GM12878 (cell line): ENCODE results near the gene RNFT2. TPM values are rescaled to one million over a fixed set of nuclear protein-coding genes. Genes with fewer than 3 reads are reported as not detected.

Experiments
- ATAC-seq: fragments of 200-7000 bp; cut with Tn5 transposase; 3 replicates; pipeline ENCODE4 v1.9.1; 2020; ENCODE audit warnings: mild to moderate bottlenecking, moderate library complexity
- BruUV-seq: library from RNA; stranded (reverse); fragments of 400-500 nt; replicated peaks from 2 replicates; lab custom pipeline; 2021; lab: Mats Ljungman, UMichigan
- CTCF ChIA-PET: fragments of 300-600 bp; sonication (Branson Sonifier 250); formaldehyde crosslinking; extraction: SDS; loops from one replicate; lab custom pipeline; 2021; ENCODE audit warnings: inconsistent platforms; lab: Yijun Ruan, JAX
- POLR2A ChIA-PET: fragments of 350-600 bp; formaldehyde crosslinking; extraction: SDS; loops from one replicate; lab custom pipeline; 2021; ENCODE audit warnings: inconsistent platforms; lab: Charles Lee
- RAD21 ChIA-PET: fragments of 300-600 bp; sonication (Branson Sonifier 250); formaldehyde crosslinking; loops from one replicate; lab custom pipeline; 2023; ENCODE audit warnings: antibody characterized with exemption; ENCODE audit not compliant: unreplicated experiment; lab: Charles Lee
- SMC1A ChIA-PET: fragments of 300-600 bp; sonication (Branson Sonifier 250); formaldehyde crosslinking; loops from one replicate; lab custom pipeline; 2023; ENCODE audit not compliant: unreplicated experiment, uncharacterized antibody; lab: Charles Lee
- DNase-seq: peaks from one replicate; pipeline ENCODE4 v3.0.0-alpha.2; 2011; ENCODE audit warnings: low read depth, low spot score
- FAIRE-seq: peaks from 3 replicates; lab custom pipeline; 2011; peaks lifted over from hg19 to GRCh38; lab: Jason Lieb, UNC
- H2AFZ ChIP-seq: 2 replicates; pipeline ENCODE4 v1.6.0; 2011; ENCODE audit warnings: low read depth, low read length, control low read depth; ENCODE audit not compliant: control insufficient read depth
- H3K27ac ChIP-seq: 2 replicates; pipeline ENCODE4 v1.5.1; 2011; ENCODE audit warnings: control low read depth; ENCODE audit not compliant: control insufficient read depth, insufficient read depth
- H3K27me3 ChIP-seq, 2 experiments: replicated peaks in 1 of 2; 2 replicates each; pipeline versions ENCODE4 v1.6.0 to v1.6.1; 2011; ENCODE audit warnings: low read length in 1 of 2; ENCODE audit not compliant: control insufficient read depth in 2 of 2, insufficient read depth in 2 of 2
- H3K36me3 ChIP-seq, 2 experiments: 2 replicates each; pipeline ENCODE4 v1.5.1; 2011; ENCODE audit warnings: low read length in 1 of 2; ENCODE audit not compliant: control insufficient read depth in 2 of 2, insufficient read depth in 2 of 2
- H3K4me1 ChIP-seq: 2 replicates; pipeline ENCODE4 v1.6.1; 2011; ENCODE audit warnings: mild to moderate bottlenecking, low read length, moderate library complexity, mixed read lengths; ENCODE audit not compliant: control insufficient read depth, insufficient read depth
- H3K4me2 ChIP-seq: 2 replicates; pipeline ENCODE4 v1.6.0; 2011; ENCODE audit warnings: control low read depth; ENCODE audit not compliant: control insufficient read depth, insufficient read depth
- H3K4me3 ChIP-seq: fragments of 200-600 bp; sonication (generic); 2 replicates; pipeline ENCODE4 v1.5.1; 2016
- H3K79me2 ChIP-seq: 2 replicates; pipeline ENCODE4 v1.6.0; 2011; ENCODE audit warnings: low read length; ENCODE audit not compliant: control insufficient read depth, insufficient read depth
- H3K9ac ChIP-seq: 2 replicates; pipeline ENCODE4 v1.8.0; 2011; ENCODE audit warnings: low read length, control low read depth, mixed read lengths; ENCODE audit not compliant: control insufficient read depth, insufficient read depth
- H3K9me3 ChIP-seq: replicated peaks from 3 replicates; pipeline ENCODE4 v1.5.1; 2011; ENCODE audit warnings: mild to moderate bottlenecking, low read length; ENCODE audit not compliant: control insufficient read depth, insufficient read depth
- H4K20me1 ChIP-seq: 2 replicates; pipeline ENCODE4 v1.6.0; 2011; ENCODE audit not compliant: control insufficient read depth, insufficient read depth
- BACH1 ChIP-seq: fragments of 450-650 bp; IDR thresholded peaks from 2 replicates; pipeline ENCODE4 v1.6.1; 2017; ENCODE audit warnings: mild to moderate bottlenecking, borderline replicate concordance
- BCLAF1 ChIP-seq: fragments of 450-650 bp; IDR thresholded peaks from 2 replicates; pipeline ENCODE4 v1.6.1; 2017; ENCODE audit warnings: antibody characterized with exemption, mild to moderate bottlenecking, moderate library complexity
- E2F8 ChIP-seq: fragments of 450-650 bp; IDR thresholded peaks from 2 replicates; pipeline ENCODE4 v1.6.1; 2018; ENCODE audit warnings: mild to moderate bottlenecking, low read depth, moderate library complexity; ENCODE audit not compliant: partially characterized antibody
- FOS ChIP-seq: IDR thresholded peaks from 3 replicates; pipeline ENCODE4 v1.6.1; 2011; ENCODE audit warnings: borderline replicate concordance; ENCODE audit not compliant: insufficient read length; ENCODE audit errors: extremely low read depth
- HDAC2 ChIP-seq: fragments of 200-600 bp; sonication (generic); IDR thresholded peaks from 2 replicates; pipeline ENCODE4 v1.6.1; 2017
- NFYA ChIP-seq: IDR thresholded peaks from 2 replicates; pipeline ENCODE4 v1.6.1; 2011; ENCODE audit warnings: low read depth, mild to moderate bottlenecking, low read length, improper control_type of control experiment, borderline replicate concordance
- SIX5 ChIP-seq: IDR thresholded peaks from 2 replicates; pipeline ENCODE4 v1.6.1; 2011; ENCODE audit warnings: mild to moderate bottlenecking, low read depth, low read length, moderate library complexity; ENCODE audit not compliant: severe bottlenecking
- SREBF2 ChIP-seq: IDR thresholded peaks from 2 replicates; pipeline ENCODE4 v1.6.1; 2012; ENCODE audit warnings: mild to moderate bottlenecking, low read length
- SUPT20H ChIP-seq: IDR thresholded peaks from 2 replicates; pipeline ENCODE4 v1.6.1; 2011; ENCODE audit warnings: low read depth, mild to moderate bottlenecking, low read length, moderate library complexity, borderline replicate concordance; ENCODE audit not compliant: control insufficient read depth
- TAF1 ChIP-seq: IDR thresholded peaks from 2 replicates; pipeline ENCODE4 v1.6.1; 2011; ENCODE audit warnings: mild to moderate bottlenecking, low read depth, low read length, borderline replicate concordance
- TBL1XR1 ChIP-seq: IDR thresholded peaks from 2 replicates; pipeline ENCODE4 v1.6.1; 2012; ENCODE audit warnings: low read depth, low read length, improper control_type of control experiment
- YBX1 ChIP-seq: fragments of 450-650 bp; IDR thresholded peaks from 2 replicates; pipeline ENCODE4 v1.6.1; 2016; ENCODE audit warnings: antibody characterized with exemption
- WGBS: methylation state at CpG from one replicate; pipeline ENCODE4 v1.1.6; 2016; ENCODE audit warnings: low lambda C conversion rate; ENCODE audit not compliant: insufficient replicate concordance, insufficient coverage; ENCODE audit errors: missing lambda C conversion rate; 5-methylcytosine and 5-hydroxymethylcytosine counted together
- in situ Hi-C: fragments of 300-500 bp; cut with MboI; formaldehyde crosslinking; loops from 9 replicates; pipeline ENCODE4 v1.14.3; 2018; ENCODE audit warnings: mixed read lengths
- intact Hi-C: fragments of 100-400 bp; cut with micrococcal nuclease; formaldehyde crosslinking; loops from one replicate; pipeline ENCODE4 v1.14.2; 2022; ENCODE audit not compliant: unreplicated experiment
- polyA plus RNA-seq, 11 experiments: library from polyadenylated mRNA; depleted of rRNA in 4 of 11; unstranded in 6 of 11; stranded (reverse) in 5 of 11; fragments of >200 nt; fragmentation: Nextera tagmentation in 4 of 11; fragmentation: Illumina TruSeq in 1 of 11; extraction: Ambion mirVana in 4 of 11; extraction: Trizol in 1 of 11; gene quantifications; 1 replicate in 1 of 11; 2 replicates in 10 of 11; pipeline versions ENCODE4 v1.2.1 to v1.2.3, GENCODE V29; 2011 to 2016; ENCODE audit warnings: inconsistent platforms in 2 of 11, missing spikeins in 2 of 11, low read depth in 1 of 11
- total RNA-seq, 4 experiments: library from RNA; depleted of rRNA in 3 of 4; stranded (reverse); fragments of >200 nt in 3 of 4; fragmentation: Illumina TruSeq in 1 of 4; extraction: Trizol in 1 of 4; gene quantifications; 2 replicates each; pipeline versions ENCODE4 v1.2.1 to v1.2.3, GENCODE V29; 2013 to 2021

The RNFT2 gene
- total and polyA plus RNA-seq, 10 of the 15 experiments (the other 5 are each of a cell fraction or from before 2014, with no cell fraction given), result 2.5 to 17.3 (median 9.7) TPM

- no peak for TF ChIP-seq BACH1
Observed at GRCh38 chr12:116887244-116887643, 149.1 kb downstream of the RNFT2 start (continued).

GRCh38 chr12:116887897-116888296 lies 149.8 kb downstream of the RNFT2 start:
- Histone ChIP-seq H4K20me1 (no peaks in the 10 kb centered on the region), H3K4me2 (no peak overlapping the region), H3K27ac (no peak overlapping the region)
- SMC1A ChIA-PET, result no interaction called here
- BruUV-seq, result no TSS peak
- TF ChIP-seq SIX5, result no peak
- no peak for TF ChIP-seq HDAC2
- no peak for TF ChIP-seq SREBF2
- no peak for TF ChIP-seq NFYA
- TF ChIP-seq TBL1XR1, result no peak
- TF ChIP-seq FOS, result no peak
- TF ChIP-seq, all 136 proteins: peak for 0
- no peak for ATAC-seq
- Histone ChIP-seq H3K27me3 (peaks cover 2 to 3% of the 10 kb centered on the region in 2 experiments; a peak in 1 of 4 replicates), H3K9ac (no peak overlapping the region), H3K4me1 (no peaks in the 10 kb centered on the region), H3K36me3 (no peaks in the 10 kb centered on the region), H3K79me2 (no peaks in the 10 kb centered on the region), H3K4me3 (no peak overlapping the region), H2AFZ (no peak overlapping the region), H3K9me3 (no peaks in the 10 kb centered on the region)
- no peak for FAIRE-seq
- intact Hi-C loops, result loop anchor here (10.0 kb wide), 1 partner anchor 153 kb away; the partner anchor contains the start of genes RNFT2 and SPRING1
- in situ Hi-C loops, result no loop called here
- DNase-seq, result no peak
- ChIA-PET POLR2A (no interaction called here), CTCF (interaction anchor here (0.7 kb wide), 1 partner anchor 19 kb away, joined by 3 read pairs; no protein-coding TSS in a partner anchor), RAD21 (no interaction called here)
- 71% methylated on average over 6 of the region's 6 CpGs for WGBS

GRCh38 chr12:116890330-116890729 lies 152.2 kb downstream of the RNFT2 start:
- 79% methylated on average over 2 of the region's 2 CpGs for WGBS
- TF ChIP-seq TAF1 (no peak), SUPT20H (no peak), BCLAF1 (no peak), E2F8 (no peak), YBX1 (no peak)

More at GRCh38 chr12:116890330-116890729, 152.2 kb downstream of the RNFT2 start:
- no TSS peak for BruUV-seq
- Histone ChIP-seq H3K4me3 (no peak overlapping the region), H3K27me3 (no peaks in the 10 kb centered on the region), H3K4me2 (no peak overlapping the region), H3K36me3 (no peaks in the 10 kb centered on the region), H3K27ac (no peak overlapping the region), H4K20me1 (no peaks in the 10 kb centered on the region), H3K4me1 (no peaks in the 10 kb centered on the region), H3K79me2 (no peaks in the 10 kb centered on the region), H3K9me3 (no peaks in the 10 kb centered on the region), H3K9ac (no peak overlapping the region), H2AFZ (no peak overlapping the region)
- RAD21 ChIA-PET, result no interaction called here
- SMC1A ChIA-PET, result no interaction called here
- DNase-seq (no peak), ATAC-seq (no peak), FAIRE-seq (no peak)
- POLR2A ChIA-PET, result no interaction called here
- in situ Hi-C loops, result no loop called here
- intact Hi-C loops, result no loop called here
- CTCF ChIA-PET, result no interaction called here
